ENCODE data around the gene GRAMD4.

GRAMD4 gene

DNA sequence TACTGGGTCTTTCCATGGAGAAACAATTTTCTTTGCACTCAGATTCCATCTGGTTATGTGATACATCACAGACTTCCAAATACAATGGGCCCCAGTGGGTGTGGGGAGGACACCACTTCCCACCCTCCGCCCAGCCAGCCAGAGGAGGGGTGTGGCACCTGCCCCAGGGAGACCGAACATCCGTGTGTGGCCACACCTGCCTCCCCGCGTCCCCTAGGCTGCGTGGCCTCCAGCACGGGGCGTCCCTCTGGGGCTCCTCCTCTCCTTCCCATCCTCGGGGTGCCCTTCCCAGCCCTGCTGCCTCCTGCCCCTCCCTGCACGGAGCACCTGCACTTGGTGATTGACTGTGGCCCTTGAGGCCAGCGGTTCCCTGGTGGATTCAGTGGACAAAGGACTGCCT lies 68.8 kb downstream of the GRAMD4 start:
- DNase-seq (ENCODE audit: low read depth, low spot score) = no peak

DNA sequence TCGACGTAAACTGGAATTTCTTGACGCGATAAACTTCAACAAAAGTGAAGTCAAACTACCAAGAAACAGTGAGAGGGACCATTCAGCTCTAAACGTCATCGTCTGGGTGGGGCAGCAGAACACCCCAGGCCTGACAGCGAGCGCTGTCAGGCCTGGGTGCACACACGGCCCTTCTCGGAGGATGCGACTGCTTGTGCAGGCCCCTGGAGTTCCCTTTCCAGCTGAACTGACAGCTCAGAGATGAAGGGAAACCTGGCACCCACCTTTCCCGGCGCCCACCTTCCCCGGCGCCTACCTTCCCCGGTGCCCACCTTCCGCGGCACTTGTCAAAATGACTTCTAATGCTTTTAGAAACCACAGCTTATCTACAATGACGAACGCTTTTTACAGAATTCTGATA lies 70.0 kb downstream of the GRAMD4 start:
- DNase-seq (ENCODE audit: low read depth, low spot score) = no peak

DNA sequence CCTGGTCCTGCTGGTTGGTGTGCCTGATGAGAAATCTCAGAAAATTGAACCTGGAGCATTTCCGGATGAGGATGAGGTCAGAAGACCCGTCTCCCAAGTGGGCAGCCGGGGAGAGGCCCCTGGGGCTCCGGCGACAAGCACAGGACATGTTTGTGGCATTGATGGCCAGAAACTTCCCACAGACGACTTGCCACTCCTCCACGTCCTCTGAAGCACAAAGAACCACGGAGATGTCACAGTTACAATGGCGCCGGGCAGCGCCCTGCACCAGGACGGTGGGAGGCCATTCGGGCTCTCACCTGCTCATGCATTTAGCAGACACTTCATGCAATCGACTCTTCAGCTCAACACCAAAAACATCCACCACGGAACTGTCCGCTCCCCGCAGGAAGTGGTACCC lies 71.4 kb downstream of the GRAMD4 start:
- DNase-seq (ENCODE audit: low read depth, low spot score) = no peak

DNA sequence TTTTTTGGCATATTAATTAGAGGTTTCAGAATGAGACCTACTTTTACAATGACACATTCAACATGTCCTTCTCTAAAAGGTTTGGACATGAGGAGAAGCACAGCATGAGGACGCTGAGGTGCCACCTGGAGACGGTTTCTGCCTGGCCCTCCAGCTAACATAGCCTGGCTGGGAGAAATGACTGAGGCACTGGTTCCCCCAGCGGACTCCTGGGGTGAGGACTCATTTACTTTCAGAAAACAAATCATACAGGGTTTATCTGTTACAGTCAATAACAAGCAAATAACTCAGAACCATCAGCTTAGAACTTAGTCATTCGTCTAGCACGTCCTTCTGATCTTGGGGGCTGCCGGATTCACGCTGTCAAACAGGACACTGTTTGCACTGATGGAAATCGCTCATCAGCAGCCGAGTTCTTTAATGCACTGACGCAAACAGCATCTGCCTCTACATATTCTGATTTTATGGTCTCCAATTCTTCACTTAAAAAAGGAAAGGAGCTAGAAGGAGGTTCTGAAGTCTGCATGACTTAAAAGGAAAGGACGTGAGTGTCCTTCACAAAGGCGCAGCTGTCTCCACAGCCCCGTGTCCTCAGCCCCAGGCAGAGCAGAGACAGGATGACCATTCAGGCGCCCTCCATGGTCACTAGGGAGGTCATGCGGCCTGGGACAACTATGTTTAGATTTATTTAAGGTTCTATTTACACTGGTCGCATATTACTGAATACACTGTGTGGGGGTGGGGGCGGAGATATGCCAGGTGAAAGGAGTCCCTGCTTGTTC lies 73.6 kb downstream of the GRAMD4 start:
- no peak for DNase-seq (ENCODE audit: low read depth, low spot score)

DNA sequence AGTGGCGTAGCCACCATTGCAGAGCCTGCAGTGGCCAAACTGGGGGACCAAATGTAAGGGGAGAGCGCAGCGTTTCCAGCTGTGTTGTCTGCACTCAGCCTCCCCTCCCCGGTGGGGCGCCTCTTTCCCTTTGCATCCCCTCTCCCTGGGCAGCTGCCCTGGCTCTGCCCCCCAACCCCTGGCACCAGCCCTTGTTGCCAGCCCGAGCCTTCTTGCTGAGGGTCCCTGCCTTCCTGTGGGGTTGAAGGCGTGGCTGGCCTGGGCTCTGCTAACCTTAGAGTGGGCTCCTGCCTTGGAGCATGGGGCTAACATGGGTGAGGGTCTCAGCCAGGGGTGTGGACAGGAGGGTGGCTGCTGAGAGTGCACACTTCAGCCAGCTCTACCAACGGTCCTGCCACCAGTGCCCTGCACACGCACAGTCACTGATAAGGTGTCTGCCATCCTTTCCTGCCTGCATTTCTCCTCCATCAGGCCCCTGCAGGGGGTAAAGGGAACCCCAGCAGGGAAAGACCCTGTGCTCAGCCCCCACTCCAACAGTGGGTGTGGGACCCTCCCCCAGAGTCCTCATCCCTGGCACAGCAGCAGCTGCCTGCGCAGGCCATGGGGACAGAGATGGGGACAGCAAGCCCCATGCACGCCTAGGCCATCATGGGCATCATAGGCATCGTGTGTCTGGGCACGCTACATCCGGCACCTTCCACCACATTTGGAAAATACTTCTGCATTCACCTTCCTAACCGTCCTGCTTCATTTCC lies 74.4 kb downstream of the GRAMD4 start:
- DNase-seq (ENCODE audit: low read depth, low spot score) = no peak

DNA sequence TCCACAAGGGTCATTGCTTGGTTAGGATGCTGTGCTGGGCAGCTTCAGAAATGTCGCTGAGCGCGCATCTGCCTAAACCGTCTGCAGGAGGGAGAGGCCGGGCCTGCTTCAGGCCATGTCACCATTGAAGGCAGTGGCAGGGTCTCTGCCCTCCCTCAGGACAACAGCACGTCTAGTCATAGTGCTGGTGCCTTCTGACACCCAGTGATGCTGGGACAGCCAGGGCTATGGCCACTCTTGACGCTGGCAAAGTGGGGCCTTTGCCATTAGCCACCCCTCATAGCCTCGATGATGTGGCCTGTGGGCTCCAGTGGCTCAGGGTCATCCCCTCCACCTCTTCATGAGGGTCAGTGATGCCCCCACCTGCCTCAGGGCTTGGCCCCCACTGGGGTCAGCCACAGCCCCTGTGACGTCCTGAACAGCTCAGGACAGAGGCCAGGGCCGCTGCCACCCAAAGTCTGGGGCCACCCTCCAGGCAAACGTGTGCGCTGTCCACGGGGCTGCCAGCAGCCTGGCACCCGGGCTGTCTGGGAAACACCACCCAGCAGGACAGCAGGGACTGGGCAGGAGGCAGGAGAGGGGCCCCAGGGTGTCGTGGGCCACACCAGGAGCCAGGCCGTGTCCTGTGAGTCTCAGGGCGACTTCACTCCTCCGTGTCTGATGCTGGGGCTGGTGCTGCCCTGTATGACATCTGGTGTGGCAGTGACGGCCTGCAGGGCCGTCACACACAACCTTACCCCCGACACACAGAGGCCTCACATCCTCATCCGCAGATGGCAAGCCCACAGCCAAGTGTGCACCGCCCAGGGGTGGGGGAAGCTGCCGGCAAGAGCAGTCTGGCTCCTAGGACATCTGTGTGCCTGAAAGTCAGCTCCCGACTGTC lies 75.4 kb downstream of the GRAMD4 start:
- no peak for DNase-seq (ENCODE audit: low read depth, low spot score)

DNA sequence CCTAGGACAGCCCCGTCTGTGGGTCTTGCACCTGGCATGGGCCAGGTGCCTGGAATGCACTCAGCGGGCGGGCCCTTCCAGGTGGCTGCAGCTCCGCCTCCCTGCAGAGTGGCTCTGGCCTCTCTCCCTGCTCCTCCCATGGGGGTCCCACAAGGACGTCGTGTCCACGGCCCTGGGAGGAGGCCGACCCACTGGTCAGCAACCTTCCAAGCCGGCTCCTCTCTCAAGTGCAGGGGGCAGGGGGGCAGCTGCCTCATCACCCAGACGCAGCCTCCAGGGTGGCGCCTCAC lies 76.0 kb downstream of the GRAMD4 start:
- no peak for DNase-seq (ENCODE audit: low read depth, low spot score)

DNA sequence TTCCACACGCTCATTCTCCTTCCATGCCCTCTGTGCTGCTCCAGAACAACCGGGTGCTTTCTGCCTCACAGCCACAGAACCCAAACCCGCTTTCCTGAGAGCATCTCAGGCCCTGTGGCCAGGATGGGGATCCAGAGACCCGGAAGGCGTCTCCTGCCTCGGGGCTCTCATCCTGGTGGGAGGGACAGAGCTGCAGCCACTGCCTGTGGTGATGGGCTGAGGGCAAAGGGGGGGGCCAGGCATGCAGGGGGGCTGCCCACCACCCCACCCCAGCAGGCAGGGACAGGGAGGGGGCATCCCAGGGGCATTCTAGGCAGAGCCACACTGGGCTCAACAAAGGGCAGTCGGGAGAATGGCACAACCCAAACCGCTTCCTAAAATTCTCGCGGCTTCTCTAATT lies 76.4 kb downstream of the GRAMD4 start:
- DNase-seq (ENCODE audit: low read depth, low spot score) = no peak

DNA sequence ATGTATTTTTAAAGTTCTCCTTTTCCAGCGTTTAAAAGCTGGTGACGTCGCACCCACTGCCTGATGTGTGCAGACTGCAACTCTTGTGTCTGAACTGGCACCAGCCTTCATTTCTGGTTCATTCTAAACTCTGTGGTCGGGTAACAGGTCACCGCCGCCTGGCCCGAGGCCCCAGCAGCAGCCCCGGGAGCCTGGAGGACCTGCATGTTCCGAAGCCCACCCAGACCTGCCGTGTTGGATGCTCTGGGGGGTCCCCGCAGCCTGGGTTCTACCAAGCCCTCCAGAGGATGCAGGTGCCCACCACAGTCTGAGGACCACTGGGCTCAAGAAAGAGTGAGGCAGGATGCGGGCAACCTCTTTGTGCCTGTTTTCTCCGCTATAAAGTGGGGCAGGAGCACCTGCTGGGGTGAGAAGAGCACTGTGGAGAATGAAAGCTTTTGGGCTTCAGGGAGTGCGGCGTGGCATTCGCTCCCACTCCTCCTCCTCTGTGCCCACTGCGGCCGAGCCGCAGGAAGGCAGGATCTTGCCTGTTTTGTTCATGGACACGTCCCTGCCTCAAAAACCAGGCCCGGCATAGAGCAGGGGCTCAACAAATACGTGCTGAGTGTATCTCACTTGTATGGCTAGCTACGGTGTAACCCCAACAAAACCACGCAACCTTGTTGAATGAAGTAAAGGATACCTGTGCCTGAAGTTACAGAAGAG lies 77.8 kb downstream of the GRAMD4 start:
- DNase-seq (ENCODE audit: low read depth, low spot score) = no peak

DNA sequence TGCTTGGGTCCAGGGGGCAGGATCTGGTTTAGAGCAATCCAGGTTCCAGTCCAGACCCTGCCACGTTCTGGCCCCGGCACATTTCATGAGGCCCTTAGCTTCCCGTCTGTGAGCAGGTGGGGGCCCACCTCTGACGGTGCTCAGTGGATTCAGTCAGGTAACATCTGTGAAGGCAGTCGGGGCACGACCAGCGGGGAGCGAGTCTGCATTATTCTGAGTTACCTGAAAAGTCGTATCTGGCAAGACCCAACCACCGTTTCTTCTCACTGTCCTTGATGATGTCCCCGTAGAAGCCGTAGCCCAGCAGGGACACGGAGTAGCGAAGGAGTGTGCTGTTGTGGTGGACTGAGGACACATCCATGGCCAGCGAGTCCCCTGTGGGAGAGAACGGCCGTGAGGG lies 78.9 kb downstream of the GRAMD4 start:
- DNase-seq (ENCODE audit: low read depth, low spot score) = no peak

DNA sequence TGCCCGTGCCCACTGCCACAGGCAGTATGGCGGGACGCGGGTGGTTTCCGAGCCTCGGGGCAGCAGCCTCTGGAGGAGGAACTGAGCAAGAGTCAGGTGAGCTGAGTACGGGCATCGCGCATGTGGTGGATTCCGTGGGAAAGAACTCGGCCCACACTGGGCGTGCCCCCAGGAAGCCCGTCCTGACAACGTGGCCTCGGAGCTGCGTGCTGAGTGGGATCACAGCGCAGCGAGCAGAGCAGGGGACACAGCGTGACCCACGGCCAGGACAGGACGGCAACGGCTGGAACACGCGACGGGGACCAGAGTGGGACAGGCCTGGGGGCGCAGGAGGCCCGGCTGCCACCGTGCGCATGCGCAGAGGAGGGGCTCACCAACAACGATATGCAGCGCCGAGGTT lies 81.1 kb downstream of the GRAMD4 start:
- no peak for DNase-seq (ENCODE audit: low read depth, low spot score)

DNA sequence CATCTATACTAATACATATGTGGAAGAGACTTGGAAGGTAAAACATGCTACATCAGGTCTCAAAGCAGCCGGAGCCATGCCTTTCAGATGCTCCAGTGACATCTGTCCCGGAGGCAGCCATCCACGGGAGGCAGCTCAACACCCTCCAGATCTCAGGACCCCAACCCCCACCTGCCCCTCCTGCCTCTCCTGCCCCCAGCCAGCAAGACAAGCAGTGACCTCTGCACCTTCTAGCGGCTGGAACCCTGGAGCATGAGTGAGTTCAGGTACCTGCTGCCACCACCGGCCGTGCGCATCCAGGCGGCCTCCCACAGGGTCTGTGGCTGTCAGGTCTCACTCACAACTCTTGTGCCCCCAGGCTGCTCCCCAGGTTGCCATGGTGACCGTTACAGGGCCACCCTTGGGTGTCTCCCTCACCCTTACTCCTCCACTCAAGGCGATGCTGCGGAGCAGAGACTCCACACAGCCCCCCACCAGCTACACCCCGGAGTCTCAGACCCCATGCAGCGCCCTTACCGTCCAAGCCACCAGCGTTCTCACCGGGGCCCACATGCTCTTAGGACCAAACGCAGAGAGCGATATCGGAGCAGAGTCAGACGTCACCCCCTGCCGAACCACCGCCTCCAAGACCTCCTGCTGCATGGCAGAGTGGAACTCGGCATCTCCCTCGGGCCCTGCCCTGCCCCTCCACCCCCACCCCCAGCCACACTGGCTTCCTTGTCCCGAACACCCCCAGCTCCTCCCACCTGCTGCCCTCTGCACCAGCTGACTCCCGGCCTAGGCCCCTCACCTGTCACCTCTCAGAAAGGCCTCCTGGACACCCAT lies 83.2 kb downstream of the GRAMD4 start:
- DNase-seq (ENCODE audit: low read depth, low spot score) = no peak

DNA sequence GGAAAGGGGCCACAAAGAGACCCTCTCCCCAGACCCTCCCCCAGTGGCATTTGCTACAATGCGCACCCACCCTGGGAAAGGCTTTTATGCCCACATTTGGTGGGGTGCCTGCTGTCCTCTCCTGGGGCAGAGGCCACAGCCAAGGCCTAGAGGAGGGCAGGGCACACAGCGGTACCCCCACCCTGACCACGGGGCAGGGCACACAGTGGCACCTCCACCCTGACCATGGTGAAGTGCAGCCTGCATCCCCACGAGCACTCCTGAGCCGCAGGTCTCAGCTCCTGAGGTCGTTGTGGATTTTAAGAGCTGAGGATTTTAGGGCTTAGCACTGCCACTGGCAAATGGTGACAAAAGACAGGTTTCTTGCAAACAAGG lies 83.8 kb downstream of the GRAMD4 start:
- no peak for DNase-seq (ENCODE audit: low read depth, low spot score)

DNA sequence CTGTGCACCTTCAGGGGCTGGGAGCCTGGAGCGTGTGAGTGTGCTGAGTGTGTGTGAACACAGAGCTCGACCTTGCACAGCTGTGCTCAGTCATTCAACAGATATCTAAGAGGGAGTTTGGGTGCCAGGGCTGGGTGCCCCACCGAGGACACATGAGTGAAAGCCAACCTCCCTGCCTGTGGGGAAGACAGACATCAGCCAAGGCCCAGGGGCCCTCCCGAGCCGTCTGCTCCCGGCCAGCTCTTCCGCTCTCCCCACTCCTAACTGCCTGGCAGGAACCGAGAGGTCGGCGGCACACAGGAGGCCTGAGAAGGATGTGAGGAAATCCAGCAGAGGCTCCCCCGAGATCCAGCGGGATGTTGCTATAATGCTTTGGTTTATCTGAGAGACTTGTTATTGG lies 85.9 kb downstream of the GRAMD4 start:
- no peak for DNase-seq (ENCODE audit: low read depth, low spot score)

DNA sequence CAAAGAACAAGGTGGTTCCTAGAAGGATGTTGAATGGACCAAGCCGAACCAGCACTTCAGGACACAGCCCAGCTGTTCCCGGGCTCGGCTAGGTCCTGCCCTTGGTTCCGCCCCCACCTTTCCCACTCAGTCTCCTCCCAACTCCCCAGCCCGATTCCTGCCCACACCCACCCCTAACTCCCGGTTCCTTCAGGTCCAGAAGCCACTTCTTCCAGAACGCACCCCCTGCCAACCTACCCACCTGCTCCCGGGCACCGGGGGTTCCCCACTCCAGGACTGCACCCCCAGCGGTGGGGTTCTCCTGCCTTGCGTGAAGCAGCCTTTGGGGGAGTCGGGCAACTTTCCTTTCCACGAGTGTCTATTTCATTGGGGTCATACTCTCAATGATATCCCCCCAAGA lies 87.1 kb downstream of the GRAMD4 start:
- no peak for DNase-seq (ENCODE audit: low read depth, low spot score)

DNA sequence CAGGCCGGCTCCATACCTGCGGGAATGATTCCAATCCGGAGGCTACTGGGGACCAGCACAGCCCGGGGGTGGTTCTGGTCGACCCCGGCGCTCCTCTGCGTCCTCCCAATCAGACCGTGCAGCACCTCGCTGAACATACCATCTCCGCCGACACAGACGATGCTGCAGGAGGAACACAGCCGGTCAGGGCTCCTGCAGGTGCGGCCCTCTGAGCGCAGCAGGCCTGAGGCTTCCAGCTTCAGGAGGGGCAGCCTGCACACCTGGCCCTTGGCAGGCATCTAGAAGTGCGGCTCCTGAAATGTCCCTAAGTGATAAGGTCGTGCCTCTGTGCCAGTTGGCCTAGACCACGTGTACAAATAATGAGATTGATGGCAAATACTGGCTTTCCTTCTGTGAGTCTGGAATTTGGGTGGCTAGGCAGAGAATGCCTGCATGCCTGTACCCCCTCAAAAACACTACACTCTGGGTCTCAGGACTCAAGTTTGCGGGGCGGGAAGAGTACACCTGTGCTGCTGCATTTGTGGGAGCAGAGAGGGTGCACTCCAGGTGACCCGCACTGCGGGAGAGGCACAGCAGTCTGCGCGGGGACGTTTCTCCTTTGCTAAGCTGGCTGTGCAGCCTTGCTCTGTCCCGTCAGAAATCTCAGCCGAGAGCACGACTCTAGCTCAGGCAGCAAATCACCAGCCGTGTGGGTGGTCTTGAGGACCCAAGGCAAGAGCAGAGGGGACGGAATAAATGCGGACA lies 87.8 kb downstream of the GRAMD4 start:
- DNase-seq (ENCODE audit: low read depth, low spot score) = no peak

DNA sequence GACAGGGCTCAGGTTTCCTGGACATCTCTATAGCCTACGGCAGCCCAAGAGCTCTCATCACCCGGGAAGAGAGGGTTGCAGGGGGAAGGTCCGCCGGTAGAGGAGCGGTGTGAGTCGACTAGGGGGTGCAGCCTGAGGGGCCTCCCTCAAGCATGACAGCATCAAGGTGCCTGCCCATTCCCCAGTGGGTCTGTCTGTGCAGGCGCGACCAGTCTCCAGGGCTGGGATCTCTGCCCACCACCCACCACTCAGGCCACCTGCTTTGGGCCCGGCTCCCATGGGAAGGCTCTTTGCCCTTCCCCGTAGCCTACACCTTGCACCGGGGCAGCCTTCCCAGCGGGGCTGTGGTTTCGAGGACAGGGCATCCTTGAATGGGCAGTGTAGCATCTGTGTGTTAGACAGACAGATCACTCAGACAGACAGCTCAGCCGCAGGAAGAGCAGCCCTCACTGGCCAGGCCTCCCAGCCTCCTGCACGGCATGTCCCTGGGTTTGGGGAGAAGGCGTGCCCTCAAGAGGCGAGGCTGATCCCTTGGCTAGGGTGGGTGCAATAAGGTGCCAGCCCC lies 88.7 kb downstream of the GRAMD4 start:
- no peak for DNase-seq (ENCODE audit: low read depth, low spot score)

DNA sequence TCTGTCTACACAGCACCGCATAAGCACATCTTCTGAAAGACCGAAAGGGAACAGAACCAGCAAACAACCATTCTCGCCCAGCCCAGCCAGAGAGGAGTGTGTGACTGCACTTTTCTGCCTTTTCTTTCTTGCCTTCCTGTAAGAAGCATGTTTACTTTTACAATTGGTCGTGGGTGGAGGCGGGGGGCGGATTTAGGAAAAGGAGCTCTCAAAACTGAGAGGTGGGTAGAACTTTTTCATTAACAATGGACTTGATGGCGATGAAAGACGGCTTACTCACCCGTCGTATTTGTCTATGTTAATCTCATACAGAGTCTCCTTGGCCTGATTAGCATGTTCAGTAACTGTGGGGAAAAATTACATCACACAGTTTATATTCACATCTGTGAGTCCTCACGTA lies 90.6 kb downstream of the GRAMD4 start:
- DNase-seq (ENCODE audit: low read depth, low spot score) = no peak

DNA sequence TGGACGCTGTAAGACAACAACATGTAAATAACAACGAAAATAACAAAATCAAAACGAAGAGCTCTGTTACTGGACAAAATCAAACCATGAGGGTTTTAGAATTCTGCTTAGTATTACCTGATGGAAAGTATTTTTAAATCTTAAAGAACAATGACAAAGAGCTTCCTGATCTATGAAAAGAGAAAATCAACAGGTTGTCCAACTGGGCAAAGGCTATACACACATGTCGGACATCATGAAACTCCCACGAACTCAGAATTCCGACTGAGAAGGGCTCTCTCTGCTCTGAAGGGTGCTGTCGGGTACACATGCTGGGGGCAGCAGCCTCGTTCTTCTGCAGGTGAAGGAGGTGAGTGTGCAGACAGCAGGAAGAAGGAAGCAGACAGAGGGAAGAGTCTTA lies 92.1 kb downstream of the GRAMD4 start:
- DNase-seq (ENCODE audit: low read depth, low spot score) = no peak

DNA sequence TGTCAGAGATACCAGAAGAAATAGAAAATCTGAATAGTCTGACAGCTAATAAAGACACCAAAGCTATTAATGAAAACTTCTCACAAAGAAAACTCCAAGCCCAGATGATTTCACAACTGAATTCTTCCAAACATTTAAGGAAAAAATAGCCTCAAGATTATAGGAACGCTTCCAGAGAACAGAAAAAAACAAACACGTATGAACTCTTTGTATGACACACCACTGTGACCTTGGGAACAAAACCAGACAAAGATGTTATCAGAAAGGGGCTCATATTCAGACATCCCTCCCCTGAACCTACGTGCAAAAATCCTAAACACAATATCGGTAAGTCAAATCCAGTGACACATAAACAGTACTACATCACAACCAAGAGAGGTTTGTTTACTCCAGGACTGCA lies 94.4 kb downstream of the GRAMD4 start:
- DNase-seq (ENCODE audit: low read depth, low spot score) = no peak
